Effector CD4-positive, alpha-beta T cell (primary cell): ENCODE data around the gene LMO3.

Source experiments
- DNase-seq: peaks from one replicate; pipeline ENCODE4 v3.0.0-alpha.2; 2020

The LMO3 gene

DNA sequence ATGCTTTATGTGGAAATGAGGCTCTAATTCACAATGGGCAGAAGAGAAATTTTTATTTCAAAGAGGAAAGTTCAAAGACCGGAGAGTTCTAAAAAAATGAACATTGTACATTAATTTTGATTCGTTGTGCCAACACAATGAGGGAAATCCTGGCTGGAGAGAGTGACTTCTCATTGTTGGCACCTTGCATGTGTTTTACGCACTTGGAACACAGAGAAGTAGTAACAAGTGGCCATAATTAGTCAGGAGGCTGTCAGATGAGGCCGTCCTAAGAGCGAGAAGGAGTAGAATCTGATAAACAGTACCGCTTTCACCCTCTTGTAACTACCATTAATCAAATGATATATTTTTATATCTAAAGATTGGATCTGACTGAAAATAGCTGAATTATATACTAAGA, 6.9 kb downstream of the LMO3 start:
- DNase-seq = no peak

DNA sequence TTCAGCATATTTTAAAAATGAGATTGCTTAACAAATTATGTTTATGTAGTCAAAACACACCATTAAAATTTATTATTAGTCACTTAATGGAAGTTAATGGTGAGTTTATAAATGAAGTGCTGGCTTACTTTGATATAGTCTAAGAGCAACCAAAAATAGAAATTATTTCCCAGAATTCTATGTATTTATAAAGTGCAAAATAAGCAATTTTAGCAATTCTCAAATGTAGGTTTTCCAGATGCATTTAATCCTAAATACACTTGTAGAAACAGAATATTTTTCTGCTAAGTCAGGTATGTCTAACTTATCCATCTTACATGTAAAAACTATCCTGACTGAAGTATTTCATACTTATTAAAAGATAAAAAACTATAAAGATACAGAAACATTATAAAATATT, 11.2 kb downstream of the LMO3 start:
- DNase-seq = no peak

DNA sequence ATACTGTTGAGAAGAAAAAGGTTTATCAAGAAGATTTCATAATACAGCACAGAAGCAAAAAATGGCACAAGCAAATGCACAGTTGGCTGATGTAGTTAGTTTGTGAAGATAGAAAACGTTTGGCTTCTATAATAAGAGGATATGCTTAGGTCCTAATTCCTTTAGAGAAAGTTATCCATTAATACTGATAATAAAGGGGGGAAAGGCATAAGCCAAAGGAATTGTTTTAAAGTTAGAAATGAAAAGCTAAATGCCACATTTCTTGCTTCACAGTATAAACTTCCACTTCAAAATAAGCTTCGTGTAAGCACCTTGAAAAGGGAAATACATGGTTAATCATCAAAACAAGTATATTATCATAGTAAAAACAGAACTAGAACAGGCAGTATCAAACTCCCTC, 12.4 kb downstream of the LMO3 start:
- no peak for DNase-seq

DNA sequence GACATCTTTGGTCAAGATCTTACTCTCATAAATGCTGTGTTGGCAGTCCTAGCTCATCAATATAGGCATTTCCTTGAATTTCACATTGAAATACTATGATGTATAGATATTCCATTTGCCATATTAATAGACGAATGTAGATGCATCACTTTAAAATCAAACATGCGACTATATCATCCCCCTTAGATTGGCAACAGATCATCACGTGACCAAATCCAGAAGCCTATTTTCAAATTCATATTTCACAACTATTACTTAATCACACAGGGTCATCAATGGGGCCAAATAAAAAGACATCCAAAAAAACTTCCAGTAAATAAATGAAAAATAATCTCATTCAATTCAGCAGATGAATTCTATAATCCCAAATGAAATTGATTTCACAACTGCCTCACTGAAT, 15.3 kb downstream of the LMO3 start:
- no peak for DNase-seq

DNA sequence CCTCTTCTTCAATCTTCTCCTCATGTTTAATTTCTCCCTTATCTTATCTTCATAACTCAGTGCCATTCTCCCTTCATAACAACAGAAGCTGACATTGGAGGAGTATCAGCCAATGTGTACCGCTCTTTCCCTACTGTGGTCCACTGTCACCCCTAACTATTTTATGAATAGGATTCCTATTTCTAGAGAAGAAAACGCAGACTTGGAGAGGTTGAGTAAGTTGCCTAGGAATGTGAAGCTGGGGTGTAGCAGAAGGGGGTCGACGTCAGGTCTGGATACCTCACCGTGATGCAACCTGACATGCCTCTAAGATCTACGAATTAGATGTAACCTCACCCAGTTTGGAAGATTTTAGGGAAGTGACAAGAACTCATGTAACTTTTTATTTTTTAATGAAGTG, 17.1 kb downstream of the LMO3 start:
- no peak for DNase-seq

DNA sequence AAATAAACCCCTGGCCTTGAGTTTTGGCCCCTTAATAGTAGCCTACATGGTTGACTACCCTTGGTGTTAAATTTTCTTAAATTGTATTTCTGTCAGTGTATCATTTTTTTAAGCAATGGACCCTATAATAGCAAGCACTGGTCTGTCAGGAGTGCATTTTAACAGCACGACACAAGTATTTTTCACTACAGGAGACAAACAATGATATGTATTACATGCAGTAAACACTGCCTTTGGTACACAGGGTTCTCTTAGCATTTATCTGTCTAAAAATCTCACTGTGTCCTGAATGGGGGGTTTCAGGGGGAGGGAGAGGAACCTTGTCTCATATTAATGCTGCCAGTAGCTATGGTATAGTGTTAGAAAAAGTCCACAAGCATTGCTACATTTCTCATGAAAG, 18.4 kb downstream of the LMO3 start:
- no peak for DNase-seq

DNA sequence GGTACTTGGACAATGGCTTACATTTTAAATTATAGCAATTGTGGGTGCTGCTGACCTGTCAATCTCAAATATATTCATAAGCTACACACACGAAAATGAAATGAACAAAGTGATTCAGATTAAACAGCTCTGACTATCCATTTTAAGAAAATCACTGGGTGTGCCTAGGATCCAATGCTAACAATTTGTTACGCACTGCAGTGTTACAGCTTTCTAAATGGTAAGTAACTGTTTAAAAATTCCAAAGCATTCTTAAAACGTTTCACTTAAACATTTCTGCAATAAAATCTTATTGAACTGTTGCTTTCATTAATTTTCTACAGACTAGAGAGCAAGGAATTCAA, 18.9 kb downstream of the LMO3 start:
- no peak for DNase-seq

DNA sequence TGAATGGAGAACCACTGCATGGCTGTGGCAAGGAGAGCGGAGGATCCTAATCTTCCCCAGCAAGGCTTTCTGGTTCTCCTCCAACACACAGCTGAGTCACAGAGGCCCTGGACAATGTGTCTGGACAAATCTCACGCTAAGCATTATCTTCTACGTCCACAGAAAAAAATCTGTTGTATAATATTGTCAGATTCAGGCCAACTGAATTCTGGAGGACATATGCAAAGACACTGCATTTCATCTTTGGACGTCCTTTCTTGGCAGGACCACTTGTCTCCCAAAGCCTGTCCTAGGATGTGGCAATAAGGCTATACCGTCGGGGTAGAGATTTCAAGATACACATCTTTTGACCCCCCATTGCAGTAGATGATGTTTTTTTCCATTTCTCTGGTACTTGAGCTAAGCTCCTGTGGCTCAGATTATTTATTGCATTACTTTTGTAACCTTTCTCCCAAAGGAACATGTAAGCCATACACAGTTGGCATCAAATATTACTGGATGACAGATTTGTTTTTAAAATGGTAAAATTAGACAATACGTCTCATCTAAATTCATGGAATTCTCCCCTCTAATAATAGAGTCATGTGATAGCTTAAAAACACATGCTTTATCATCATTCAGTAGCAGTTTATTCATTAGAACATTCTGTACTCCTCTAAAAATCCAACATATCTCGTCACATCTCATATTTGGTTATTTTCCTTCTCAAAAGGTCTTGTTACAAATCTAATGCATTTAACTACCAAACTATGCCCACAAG, 19.4 kb downstream of the LMO3 start:
- no peak for DNase-seq

DNA sequence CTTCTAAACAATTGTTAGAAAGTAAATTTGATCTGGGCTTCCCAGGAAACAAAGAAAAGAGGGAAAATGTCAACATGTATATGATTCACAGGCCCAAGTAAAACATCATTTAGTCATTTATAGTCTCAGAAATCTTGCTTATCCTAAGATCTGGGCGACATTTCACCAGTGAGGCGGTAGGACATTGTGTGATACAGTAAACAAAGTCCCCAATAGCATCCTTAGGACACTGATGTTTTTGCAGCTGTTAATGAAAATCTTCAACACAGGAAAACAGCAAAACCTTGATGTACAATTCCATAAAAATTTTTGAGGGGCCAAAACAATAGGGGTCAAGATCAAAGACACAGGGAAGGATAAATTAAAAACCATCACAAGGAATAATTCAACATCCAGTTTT, 20.2 kb downstream of the LMO3 start:
- no peak for DNase-seq

DNA sequence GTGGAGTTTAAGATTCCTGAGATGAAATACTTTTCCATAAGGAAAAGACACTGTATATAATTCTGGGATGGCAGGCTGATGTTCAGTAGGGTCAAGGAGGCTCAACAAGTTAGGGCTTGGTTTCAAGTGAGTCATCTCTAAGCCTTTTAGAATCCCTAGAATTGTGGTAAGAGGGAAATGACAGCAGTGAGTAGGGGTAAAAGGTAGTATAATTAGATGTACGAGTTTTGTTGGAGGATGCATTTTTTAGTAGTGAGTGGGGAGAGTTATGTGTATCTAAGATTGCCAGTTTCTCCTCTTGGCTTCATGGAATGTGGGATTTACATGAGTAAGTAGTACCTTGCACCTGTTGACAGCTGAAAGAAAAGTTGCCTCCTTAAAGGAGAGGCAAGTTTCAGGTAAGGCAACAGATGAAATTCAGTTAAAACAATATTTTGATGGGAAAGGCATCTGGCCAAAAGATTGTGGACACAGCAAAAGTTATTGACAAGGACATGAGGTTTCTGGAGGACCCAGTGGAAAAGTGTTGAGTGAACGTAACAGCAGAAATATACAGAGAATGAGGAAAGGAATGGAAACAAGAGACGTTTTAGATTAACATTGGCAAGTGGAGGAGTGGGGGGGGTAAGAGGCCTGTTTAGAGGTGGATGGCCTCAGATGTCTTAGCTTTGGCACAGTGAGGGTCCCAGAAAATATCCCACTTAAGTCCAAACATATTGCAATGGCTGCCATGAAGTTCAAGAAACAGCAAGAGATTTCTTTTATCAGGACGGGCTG, 21.8 kb downstream of the LMO3 start:
- DNase-seq = no peak

DNA sequence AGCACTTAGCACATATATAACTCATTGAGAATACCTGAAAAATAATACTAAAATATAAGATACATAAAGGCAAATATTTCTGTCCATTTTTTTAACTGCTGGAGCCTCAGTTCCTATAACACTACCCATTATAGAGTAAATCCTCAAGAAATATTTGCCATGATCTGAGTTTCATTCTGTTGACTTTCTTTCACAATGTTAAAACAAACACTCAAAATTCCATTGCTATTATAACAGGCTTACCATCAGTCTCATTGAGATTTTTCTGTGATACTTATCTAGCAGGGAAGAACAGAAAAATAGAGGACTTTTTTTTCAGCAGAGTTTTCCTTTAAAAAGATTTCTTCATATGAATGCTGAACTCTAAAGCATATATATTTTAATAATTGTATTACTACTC, 24.5 kb downstream of the LMO3 start:
- DNase-seq = no peak

DNA sequence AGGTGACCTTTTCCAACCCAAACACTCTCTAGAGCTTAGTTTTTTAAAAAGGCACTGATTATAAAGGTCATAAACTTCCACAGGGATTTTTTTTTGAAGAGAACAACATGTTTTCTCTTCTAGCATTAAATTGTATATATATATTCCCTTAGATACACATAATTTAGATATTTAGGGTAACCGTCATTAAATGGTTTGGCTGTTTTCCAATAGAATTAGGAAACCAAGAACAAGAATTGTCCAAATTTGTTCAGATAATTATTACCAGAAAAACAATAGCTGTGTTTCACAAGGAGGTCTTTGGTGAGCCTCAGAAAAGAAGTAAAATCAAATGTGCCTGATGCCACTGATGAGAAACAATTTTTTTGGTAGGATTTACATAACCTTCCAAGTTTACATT, 26.9 kb downstream of the LMO3 start:
- no peak for DNase-seq

DNA sequence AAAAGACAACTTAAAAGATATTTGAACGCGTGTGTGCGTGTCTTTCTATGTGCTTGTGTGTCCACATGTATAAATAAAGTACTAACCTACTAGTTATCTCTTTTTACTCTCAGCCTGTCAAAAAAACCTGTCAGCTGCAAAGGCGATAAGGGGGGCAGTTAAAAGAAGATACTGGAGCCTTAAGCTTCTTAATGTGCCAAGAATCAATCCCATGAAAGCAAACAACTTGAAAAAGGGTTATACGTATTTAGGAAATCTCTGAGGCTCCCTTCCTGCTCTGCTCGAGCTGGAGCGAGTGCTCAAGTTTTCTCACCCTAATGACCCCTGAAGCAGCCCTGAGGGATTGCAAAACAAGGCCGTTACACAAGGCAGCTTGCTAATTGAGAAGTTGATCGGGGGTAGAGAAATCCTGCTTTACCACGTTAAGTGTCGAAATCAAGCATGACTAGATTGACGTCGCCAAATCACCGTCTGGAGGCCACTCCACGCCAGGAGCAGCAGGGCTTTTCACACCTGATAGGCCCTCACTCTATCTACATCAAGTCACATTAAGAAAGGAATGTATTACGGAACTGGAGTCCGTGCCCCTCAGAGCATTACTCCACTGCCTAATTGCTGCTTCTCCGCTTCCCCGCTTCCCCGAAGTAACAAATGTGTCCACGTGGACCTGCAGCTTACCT, 32.4 kb downstream of the LMO3 start:
- no peak for DNase-seq

DNA sequence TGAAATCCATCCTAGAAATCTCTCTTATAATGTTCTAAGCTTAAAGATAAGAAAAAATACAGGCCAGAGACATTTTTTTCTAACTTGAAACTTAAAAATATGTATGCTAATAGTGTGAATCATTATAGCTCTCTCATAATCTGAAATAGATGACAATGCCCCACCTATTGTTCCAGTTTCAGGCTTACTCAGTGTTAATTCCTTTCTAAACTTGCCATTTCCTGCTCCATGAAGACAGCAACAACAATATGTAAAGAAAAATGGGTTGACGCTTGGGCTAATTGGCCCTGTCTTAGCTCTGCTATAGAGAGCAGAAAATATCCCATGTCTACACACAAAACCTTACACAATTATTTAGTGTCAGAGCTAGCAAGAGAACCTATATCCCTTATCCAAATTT, 37.1 kb downstream of the LMO3 start:
- no peak for DNase-seq

DNA sequence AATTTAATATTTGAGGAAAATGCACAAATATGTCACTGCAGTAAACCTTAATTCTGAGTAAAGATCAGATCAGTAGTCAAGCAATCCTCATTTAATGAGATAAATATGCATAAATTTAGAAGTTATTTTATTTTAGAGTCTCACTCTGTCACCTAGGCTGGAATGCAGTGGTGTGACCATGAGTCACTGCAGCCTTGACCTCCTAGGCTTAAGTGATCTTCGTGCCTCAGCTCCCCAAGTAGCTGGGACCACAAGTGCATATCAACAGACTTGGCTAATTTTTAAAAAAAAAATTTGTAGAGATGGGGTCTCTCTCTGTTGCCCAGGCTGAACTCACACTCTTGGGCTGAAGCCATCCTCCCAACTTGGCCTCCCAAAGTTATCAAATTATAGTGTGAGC, 41.3 kb downstream of the LMO3 start:
- DNase-seq = no peak

DNA sequence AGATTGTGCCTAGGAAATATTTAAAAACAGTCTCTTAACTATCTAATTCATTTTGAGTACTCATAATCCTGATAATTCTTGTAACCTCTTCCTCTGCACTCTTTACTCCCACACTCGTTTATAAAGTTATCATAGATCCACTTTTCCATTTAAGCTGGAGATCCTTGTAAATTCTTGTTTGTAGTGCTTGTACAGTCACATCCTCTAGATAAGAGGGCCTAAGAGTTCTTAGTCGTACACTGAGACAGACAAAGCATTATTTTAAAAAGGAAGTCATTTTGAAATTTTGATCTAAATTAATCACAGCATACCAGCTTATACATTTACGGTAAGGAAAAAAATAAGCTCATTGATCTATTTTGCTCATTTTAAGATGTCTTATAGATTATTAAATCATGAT, 42.5 kb downstream of the LMO3 start:
- no peak for DNase-seq

DNA sequence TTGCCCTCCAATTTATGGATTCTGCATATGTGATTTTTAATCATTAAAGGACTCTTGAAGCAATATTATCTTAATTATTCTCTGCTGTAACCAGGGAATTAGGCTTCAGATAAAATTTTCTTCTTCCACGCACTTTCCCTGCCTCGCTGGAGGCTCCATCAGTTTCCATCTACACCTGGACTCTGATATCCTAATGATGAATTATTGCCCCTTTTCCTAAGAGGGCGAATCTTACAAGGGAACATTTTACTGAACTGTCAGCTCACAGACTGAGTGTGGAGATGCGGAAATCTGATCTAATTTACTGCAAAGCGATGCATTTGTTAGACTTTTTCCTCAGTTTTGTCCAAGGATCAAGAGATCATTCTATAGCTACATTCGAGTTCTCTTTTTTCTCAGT, 43.0 kb downstream of the LMO3 start:
- no peak for DNase-seq

DNA sequence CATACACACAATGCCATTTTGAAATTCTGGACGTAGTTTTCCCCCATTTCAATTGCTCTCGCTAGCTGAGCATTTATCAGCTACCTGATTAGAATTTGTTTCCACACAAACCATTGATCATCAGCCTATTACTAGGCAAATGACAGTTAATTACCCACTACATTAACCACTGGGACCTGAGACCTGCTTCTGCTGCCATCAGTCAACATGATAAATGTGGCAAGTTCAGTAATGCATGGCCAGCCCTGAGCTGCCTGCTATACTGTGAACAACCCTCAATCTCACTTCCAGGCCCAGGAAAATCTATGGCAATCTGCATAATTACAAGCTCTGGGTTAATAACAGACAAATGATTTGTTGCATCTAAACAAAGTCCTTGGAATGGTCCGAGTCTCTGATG, 43.5 kb downstream of the LMO3 start:
- DNase-seq = no peak

DNA sequence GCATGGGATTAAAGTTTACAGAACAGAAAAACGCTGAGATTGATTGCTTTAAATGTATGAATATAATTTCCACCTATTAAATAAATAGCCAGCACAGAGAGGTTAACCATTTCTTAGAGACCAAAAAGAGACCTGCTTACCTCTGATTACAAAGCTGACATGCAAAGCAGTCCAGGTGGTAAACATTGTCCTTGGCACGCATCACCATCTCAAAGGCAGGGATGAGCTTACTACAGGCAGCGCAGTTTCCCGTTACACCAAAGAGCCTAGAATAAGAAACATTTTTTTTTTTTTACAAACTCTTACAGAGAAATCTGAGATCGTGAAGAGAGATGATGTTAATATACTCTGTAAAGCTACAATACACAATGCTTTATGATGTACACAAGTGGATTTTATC, 45.7 kb downstream of the LMO3 start:
- DNase-seq = no peak

DNA sequence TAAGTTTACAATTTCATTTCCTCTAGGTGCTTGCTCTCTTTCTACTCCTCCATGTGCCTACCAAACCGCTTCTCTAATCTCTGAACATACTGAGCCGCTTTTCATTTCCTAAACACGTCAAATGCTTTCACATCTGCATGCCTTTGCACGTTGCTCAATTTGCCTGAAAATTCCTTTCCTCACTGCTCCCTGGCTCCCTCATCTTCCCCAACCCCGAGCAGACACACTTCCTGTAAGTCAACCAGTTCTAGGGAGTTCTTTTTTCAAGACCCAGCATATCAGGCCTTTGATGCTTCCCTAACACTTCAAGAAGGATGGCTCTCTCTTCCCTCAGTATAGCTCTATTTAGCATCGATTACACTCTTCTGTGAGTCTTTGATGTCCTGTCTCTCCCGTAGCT, 50.3 kb downstream of the LMO3 start:
- DNase-seq = no peak

DNA sequence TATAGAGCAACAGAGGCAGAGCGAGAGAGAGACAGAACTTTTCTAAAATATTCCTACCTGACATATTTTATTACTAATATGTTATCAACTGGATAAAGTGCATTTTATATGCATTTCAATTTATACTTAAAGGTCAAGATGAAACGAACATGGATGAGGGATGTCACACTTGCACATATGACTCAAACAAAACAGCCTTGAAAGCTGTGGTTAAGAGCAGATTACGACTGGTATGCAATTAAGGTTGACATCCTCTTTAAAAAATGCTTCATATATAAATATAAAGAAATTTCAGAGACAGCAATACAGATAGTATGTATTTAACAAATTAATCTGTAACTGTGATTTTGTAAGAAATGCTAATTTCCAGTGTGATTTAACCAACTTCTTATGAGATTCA, 52.5 kb downstream of the LMO3 start:
- DNase-seq = no peak

DNA sequence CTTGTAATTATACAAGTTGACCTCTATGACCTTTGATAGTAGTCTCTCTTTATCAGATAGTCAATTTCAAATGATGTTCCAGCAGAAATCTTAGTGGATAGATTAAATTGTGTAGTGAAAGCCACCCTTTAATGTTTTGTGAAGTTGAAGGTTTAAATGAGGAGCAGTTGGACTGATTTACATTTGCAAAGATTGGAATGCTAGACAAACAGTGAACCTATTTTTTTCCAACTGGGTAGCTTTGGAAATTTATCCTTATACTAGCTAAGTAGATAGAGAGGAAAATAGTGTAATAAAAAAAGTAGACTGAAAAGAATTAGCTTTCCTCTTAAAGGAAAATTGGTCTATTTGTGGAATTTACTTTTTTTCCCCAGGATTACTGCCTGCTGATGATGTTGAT, 53.7 kb downstream of the LMO3 start:
- no peak for DNase-seq

DNA sequence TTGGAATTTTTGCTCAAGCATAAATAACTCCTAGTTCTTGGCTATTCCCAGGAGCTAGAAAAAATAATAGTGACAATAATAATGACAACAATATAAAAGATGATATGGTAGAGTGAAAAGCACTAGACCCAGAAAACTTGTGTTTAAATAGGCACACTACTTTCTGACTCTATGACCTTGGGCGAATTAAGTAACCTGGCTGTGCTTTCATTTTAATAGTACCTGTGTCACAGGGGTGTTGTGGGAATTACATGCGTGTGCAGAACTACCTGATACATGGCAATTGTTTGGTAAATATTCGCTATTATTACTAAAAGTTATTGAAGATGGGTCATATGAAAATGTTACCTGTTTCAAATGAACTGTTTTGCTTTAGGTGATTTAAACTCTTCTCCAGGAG, 60.1 kb downstream of the LMO3 start:
- DNase-seq = no peak

DNA sequence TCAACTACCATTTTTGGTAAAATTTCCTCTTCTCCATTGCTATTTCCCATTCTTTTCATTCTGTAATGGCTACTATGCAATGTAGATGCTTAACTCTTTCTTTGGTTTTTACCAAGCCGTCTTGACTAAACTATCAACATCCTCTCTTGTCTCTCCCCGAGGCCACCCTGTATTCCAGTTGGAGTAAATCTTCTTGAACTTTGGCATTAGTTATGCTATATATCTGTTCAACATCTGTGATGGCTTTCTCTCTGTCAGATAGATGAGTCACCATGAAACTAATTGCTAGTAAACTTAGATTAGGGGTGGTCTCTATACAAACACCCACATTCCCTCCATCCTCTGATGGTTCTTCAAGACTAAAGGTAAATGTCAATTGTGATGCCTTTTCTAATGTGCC, 63.4 kb downstream of the LMO3 start:
- DNase-seq = no peak
